NCI-H82 treated with DMSO at 0.1 percent for 48 hours (cell line): ENCODE results near the gene TEAD1.

Source experiments
- DNase-seq: peaks from one replicate; lab custom pipeline; 2025; ENCODE audit not compliant: unreplicated experiment; lab: John Stamatoyannopoulos, UW

Gene TEAD1

GRCh38 chr11:12673924-12674570, at the start of gene TEAD1:
TSS of gene TEAD1 (plus strand) at chr11:12674421.
- peak; percentile 59 for DNase-seq

GRCh38 chr11:12624595-12624994, 49.6 kb upstream of the TEAD1 start:
- no peak for DNase-seq

- DNase-seq: no peak
These were observed 48.7 kb upstream of the TEAD1 start for GRCh38 chr11:12625438-12626071.

- no peak for DNase-seq
These were observed 47.6 kb upstream of the TEAD1 start for GRCh38 chr11:12626616-12627015.

GRCh38 chr11:12628314-12628713, 45.9 kb upstream of the TEAD1 start:
- no peak for DNase-seq

- DNase-seq: no peak
These were observed 44.5 kb upstream of the TEAD1 start for GRCh38 chr11:12629601-12630313.

- no peak for DNase-seq
These were observed 42.6 kb upstream of the TEAD1 start for GRCh38 chr11:12631651-12632050.

- no peak for DNase-seq
These were observed 39.9 kb upstream of the TEAD1 start for GRCh38 chr11:12634329-12634728.

GRCh38 chr11:12636871-12637410, 37.3 kb upstream of the TEAD1 start:
- DNase-seq: no peak

- DNase-seq: no peak
These were observed 34.8 kb upstream of the TEAD1 start for GRCh38 chr11:12639388-12639787.

- no peak for DNase-seq
These were observed 33.9 kb upstream of the TEAD1 start for GRCh38 chr11:12640355-12640754.

GRCh38 chr11:12640926-12641849, 33.0 kb upstream of the TEAD1 start:
- no peak for DNase-seq

GRCh38 chr11:12642040-12642439, 32.2 kb upstream of the TEAD1 start:
- DNase-seq: no peak

- no peak for DNase-seq
These were observed 31.3 kb upstream of the TEAD1 start for GRCh38 chr11:12642806-12643428.

GRCh38 chr11:12646478-12646877, 27.7 kb upstream of the TEAD1 start:
- DNase-seq: no peak

GRCh38 chr11:12653729-12654128, 20.5 kb upstream of the TEAD1 start:
- no peak for DNase-seq

- DNase-seq: no peak
These were observed 18.4 kb upstream of the TEAD1 start for GRCh38 chr11:12655842-12656241.

- DNase-seq: no peak
These were observed 16.9 kb upstream of the TEAD1 start for GRCh38 chr11:12657336-12657735.

- no peak for DNase-seq
These were observed 16.2 kb upstream of the TEAD1 start for GRCh38 chr11:12657981-12658380.

GRCh38 chr11:12662101-12662689, 12.0 kb upstream of the TEAD1 start:
- DNase-seq: no peak
